ENCODE data around the gene TNNI3K.

GRCh38 chr1:74380252-74380651, 145.1 kb downstream of the TNNI3K start:
- TF ChIP-seq EZH2 (optimal IDR thresholded peaks at IDR 0.05; ENCODE audit: low read depth, low read length) (no peak), CTCF (IDR thresholded peaks at IDR 0.05; ENCODE audit: low read length) (no peak), EZH2phosphoT487 (IDR thresholded peaks at IDR 0.05; ENCODE audit: low read length) (no peak)
